GM12878 (cell line): Measurements from ENCODE around the gene CACNA1D. TPM values are rescaled to one million over a fixed set of nuclear protein-coding genes. Genes with fewer than 3 reads are reported as not detected.

Experiments used
- MLLT1 ChIP-seq: fragments of 450-650 bp; IDR thresholded peaks from 2 replicates; pipeline ENCODE4 v1.6.1; 2016; ENCODE audit warnings: mild to moderate bottlenecking
- NR2C2 ChIP-seq: IDR thresholded peaks from 2 replicates; pipeline ENCODE4 v1.6.1; 2011; ENCODE audit warnings: borderline replicate concordance, low read depth; ENCODE audit not compliant: control insufficient read depth, insufficient read length
- SIX5 ChIP-seq: IDR thresholded peaks from 2 replicates; pipeline ENCODE4 v1.6.1; 2011; ENCODE audit warnings: mild to moderate bottlenecking, low read depth, low read length, moderate library complexity; ENCODE audit not compliant: severe bottlenecking
- ZBTB40 ChIP-seq: fragments of 450-650 bp; IDR thresholded peaks from 2 replicates; pipeline ENCODE4 v1.6.1; 2016; ENCODE audit warnings: mild to moderate bottlenecking, moderate library complexity, borderline replicate concordance
- ZNF592 ChIP-seq: fragments of 450-650 bp; IDR thresholded peaks from 2 replicates; pipeline ENCODE4 v1.6.1; 2017; ENCODE audit warnings: mild to moderate bottlenecking, moderate library complexity
- ZNF687 ChIP-seq: fragments of 450-650 bp; IDR thresholded peaks from 2 replicates; pipeline ENCODE4 v1.6.1; 2017; ENCODE audit warnings: mild to moderate bottlenecking, moderate library complexity
- polyA plus RNA-seq, 11 experiments: library from polyadenylated mRNA; depleted of rRNA in 4 of 11; unstranded in 6 of 11; stranded (reverse) in 5 of 11; fragments of >200 nt; fragmentation: Nextera tagmentation in 4 of 11; fragmentation: Illumina TruSeq in 1 of 11; extraction: Ambion mirVana in 4 of 11; extraction: Trizol in 1 of 11; gene quantifications; 1 replicate in 1 of 11; 2 replicates in 10 of 11; pipeline versions ENCODE4 v1.2.1 to v1.2.3, GENCODE V29; 2011 to 2016; ENCODE audit warnings: inconsistent platforms in 2 of 11, missing spikeins in 2 of 11, low read depth in 1 of 11
- total RNA-seq, 4 experiments: library from RNA; depleted of rRNA in 3 of 4; stranded (reverse); fragments of >200 nt in 3 of 4; fragmentation: Illumina TruSeq in 1 of 4; extraction: Trizol in 1 of 4; gene quantifications; 2 replicates each; pipeline versions ENCODE4 v1.2.1 to v1.2.3, GENCODE V29; 2013 to 2021

CACNA1D gene
- total and polyA plus RNA-seq, 10 of the 15 experiments (the other 5 are each of a cell fraction or from before 2014, with no cell fraction given) = 0.21 to 24.4 (median 1.6) TPM

- no peak for TF ChIP-seq ZNF592
- TF ChIP-seq MLLT1 = no peak
- TF ChIP-seq NR2C2 = no peak
- no peak for TF ChIP-seq ZBTB40
- no peak for TF ChIP-seq SIX5
- TF ChIP-seq ZNF687 = no peak
Measured at GRCh38 chr3:53863145-53863544, 368.7 kb downstream of the CACNA1D start (continued).
